ENCODE measurements around the gene BRPF1. TPM values are rescaled to one million over a fixed set of nuclear protein-coding genes. Genes with fewer than 3 reads are reported as not detected.

The BRPF1 gene
- total RNA-seq, 1 donor from 2014 or later: 28.0 TPM

GRCh38 chr3:9696480-9697220 is 34.9 kb upstream of the BRPF1 start:
- no peaks in the 10 kb centered on the region for H3K27me3 Mint-ChIP-seq
- no peaks in the 10 kb centered on the region for H3K9me3 Mint-ChIP-seq
- peaks cover 15% of the 10 kb centered on the region for H3K36me3 Mint-ChIP-seq
- H3K4me1 Mint-ChIP-seq (ENCODE audit: unreplicated experiment): no peaks in the 10 kb centered on the region
- no peak for DNase-seq (ENCODE audit: extremely low spot score, unreplicated experiment)
- H3K4me3 Mint-ChIP-seq: no peak overlapping the region
- no peak overlapping the region for H3K27ac Mint-ChIP-seq
- no peak for TF ChIP-seq CTCF (conservative IDR thresholded peaks at IDR 0.05)

- TF ChIP-seq CTCF (conservative IDR thresholded peaks at IDR 0.05): no peak
- H3K4me1 Mint-ChIP-seq (ENCODE audit: unreplicated experiment): no peaks in the 10 kb centered on the region
- no peak overlapping the region for H3K4me3 Mint-ChIP-seq
- H3K9me3 Mint-ChIP-seq: no peaks in the 10 kb centered on the region
- DNase-seq (ENCODE audit: extremely low spot score, unreplicated experiment): no peak
- H3K27ac Mint-ChIP-seq: no peak overlapping the region
- H3K27me3 Mint-ChIP-seq: peaks cover 6% of the 10 kb centered on the region
- peaks cover 15% of the 10 kb centered on the region for H3K36me3 Mint-ChIP-seq
Measured at GRCh38 chr3:9697892-9698291, 33.6 kb upstream of the BRPF1 start.

GRCh38 chr3:9698293-9698692 is 33.2 kb upstream of the BRPF1 start:
- no peaks in the 10 kb centered on the region for H3K9me3 Mint-ChIP-seq
- H3K4me3 Mint-ChIP-seq: no peak overlapping the region
- no peaks in the 10 kb centered on the region for H3K4me1 Mint-ChIP-seq (ENCODE audit: unreplicated experiment)
- H3K36me3 Mint-ChIP-seq: peaks cover 15% of the 10 kb centered on the region
- DNase-seq (ENCODE audit: extremely low spot score, unreplicated experiment): no peak
- H3K27ac Mint-ChIP-seq: no peak overlapping the region
- peaks cover 10% of the 10 kb centered on the region for H3K27me3 Mint-ChIP-seq
- no peak for TF ChIP-seq CTCF (conservative IDR thresholded peaks at IDR 0.05)

GRCh38 chr3:9700536-9700935 is 31.0 kb upstream of the BRPF1 start:
- Mint-ChIP-seq H3K27ac (no peak overlapping the region), H3K36me3 (peaks cover 11% of the 10 kb centered on the region), H3K4me3 (no peak overlapping the region), H3K4me1 (ENCODE audit: unreplicated experiment) (no peaks in the 10 kb centered on the region), H3K27me3 (peaks cover 26% of the 10 kb centered on the region), H3K9me3 (no peaks in the 10 kb centered on the region)
- DNase-seq (ENCODE audit: extremely low spot score, unreplicated experiment): no peak
- no peak for TF ChIP-seq CTCF (conservative IDR thresholded peaks at IDR 0.05)

GRCh38 chr3:9701006-9701405 is 30.5 kb upstream of the BRPF1 start:
- no peaks in the 10 kb centered on the region for H3K9me3 Mint-ChIP-seq
- peaks cover 31% of the 10 kb centered on the region for H3K27me3 Mint-ChIP-seq
- no peaks in the 10 kb centered on the region for H3K4me1 Mint-ChIP-seq (ENCODE audit: unreplicated experiment)
- no peak for DNase-seq (ENCODE audit: extremely low spot score, unreplicated experiment)
- H3K27ac Mint-ChIP-seq: no peak overlapping the region
- H3K36me3 Mint-ChIP-seq: peaks cover 11% of the 10 kb centered on the region
- no peak overlapping the region for H3K4me3 Mint-ChIP-seq
- TF ChIP-seq CTCF (conservative IDR thresholded peaks at IDR 0.05): no peak

Data from type B pancreatic cell (in vitro differentiated cells).